Fibroblast of peridontal ligament (primary cell): ENCODE measurements around the gene SOSTDC1.
"Not testable (repeated sequence)": the region's sequence is repeated elsewhere in the genome, so short reads cannot be mapped to it uniquely, and the experiment has no call there.

Experiments used
- DNase-seq: peaks from one replicate; pipeline ENCODE4 v3.0.0-alpha.2; 2010; ENCODE audit errors: extremely low read depth

SOSTDC1 gene

GRCh38 chr7:16465469-16466361 is at the start of gene SOSTDC1:
Gene SOSTDC1, minus strand, starts transcription at chr7:16465738. Its CDS starts 70 bp downstream, at chr7:16465668.
- peak; percentile 22 for DNase-seq

DNA sequence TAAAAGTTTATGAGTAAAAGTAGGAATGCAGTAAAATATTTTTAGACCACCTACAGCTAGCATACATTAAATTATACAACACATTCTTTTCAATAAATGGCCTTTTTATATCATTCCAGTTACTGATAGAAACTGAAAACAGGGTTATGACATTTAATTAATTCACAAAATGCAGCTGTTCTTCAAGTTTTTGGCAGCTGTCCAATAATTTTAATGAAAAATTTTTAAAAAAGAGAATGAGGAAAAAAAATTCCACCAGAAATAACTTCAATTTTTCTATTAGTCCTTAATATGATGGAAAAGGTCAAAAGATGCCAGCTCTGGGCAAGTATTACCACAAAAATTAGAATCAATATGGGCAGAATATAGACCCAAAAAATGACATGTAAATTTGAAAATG is 49.2 kb upstream of the SOSTDC1 start:
- no peak for DNase-seq

- DNase-seq, result no peak
Observed at GRCh38 chr7:16514271-16514670, 48.7 kb upstream of the SOSTDC1 start.

DNA sequence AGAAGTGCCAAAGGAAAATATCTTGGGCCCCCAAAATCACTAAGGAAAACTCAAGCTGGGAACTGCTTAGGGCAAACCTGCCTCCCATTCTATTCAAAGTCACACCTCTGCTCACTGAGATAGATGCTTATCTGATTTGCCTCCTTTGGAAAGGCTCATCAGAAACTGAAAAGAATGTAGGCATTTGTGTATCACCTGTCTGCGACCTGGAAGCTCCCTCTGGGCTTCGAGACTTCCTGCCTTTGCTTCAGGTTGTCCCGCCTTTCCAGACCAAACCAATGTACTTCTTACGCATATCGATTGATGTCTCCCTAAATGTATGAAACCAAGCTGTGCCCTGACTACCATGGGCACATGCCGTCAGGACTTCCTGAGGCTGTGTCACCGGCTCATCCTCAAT is 46.6 kb upstream of the SOSTDC1 start:
- DNase-seq, result no peak

DNA sequence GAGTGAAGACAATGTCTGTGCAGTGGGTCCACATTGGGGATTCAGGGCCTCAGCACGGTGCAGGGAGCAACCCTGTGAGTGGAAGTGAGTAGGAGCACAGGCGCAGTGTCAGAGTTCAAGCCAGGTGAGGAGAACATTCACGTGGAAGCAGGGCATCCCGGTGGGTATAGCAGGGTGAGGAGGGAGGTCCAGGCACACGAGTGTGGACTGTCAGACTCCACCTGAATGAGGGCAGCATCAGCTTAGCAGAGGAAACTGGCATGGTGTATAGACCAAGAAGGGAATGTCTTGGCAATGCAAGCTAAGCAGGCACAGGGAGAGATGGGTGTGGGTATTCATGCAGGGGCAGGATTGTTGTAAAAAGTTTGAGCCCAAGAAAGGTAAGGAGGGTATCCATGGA is 45.8 kb upstream of the SOSTDC1 start:
- DNase-seq, result no peak

GRCh38 chr7:16509829-16510228 is 44.3 kb upstream of the SOSTDC1 start:
- DNase-seq, result no peak

- DNase-seq, result not testable (repeated sequence)
Observed at GRCh38 chr7:16506422-16506821, 40.9 kb upstream of the SOSTDC1 start.

DNA sequence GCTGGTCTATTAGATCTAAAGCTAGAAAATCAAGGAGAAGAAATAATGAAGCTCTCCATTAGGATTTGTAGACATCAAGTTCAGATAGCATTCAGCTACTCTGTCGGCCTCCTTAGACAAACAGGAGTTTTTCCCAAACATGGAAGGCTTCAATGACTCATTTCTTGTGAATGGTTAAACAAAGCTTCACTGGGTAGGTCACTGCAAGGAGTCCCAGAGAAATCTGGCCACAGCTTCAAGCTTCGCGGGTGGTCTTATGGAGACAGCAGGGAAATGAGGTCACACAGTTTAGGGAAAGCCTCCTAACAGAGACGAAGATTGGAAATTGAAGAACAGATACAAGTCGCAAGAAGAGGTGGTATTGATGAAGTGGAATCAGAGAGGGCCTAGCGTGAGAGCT is 38.5 kb upstream of the SOSTDC1 start:
- peak; percentile 31 for DNase-seq

DNA sequence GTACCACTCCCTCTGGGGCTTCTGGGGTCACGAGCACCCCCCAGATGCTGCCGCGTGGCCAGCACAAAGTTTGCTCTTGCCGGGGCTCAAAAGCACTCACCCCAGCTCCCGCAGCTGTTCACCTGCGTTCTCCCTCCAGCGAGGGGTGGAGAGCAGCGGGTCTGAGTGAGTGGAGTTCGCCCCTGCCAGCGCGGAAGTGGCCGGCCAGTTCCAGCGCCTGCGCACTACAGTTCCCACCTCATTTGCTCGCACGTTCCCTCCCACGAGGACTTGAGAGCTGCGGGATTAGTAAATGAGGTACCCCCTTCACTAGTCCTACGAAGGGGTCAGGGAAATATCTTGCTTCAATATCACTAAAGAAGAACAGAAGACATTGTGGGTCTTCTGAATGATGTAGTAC is 36.8 kb upstream of the SOSTDC1 start:
- DNase-seq, result no peak

DNA sequence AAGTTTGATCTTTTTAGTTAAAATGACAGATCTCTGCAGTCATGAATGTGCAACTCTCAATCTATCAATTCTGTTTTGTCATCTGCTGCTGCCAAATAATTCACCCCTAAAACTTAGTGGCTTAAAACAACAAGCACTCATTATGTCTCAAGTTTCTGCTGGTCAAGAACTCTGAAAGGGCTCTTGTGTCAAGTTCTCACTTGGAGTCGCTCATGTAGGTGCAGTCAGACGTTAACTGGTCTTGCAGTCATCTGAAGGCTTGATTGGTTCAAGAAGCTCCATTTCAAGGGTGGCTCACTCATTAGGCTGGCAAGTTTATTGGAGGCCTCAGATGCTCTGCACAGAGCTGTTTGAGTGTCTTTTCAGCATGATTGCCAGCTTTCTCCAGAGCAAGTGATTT is 32.6 kb upstream of the SOSTDC1 start:
- no peak for DNase-seq

- no peak for DNase-seq
Observed at GRCh38 chr7:16494955-16495719, 29.6 kb upstream of the SOSTDC1 start.

GRCh38 chr7:16494551-16494950 is 29.0 kb upstream of the SOSTDC1 start:
- no peak for DNase-seq

DNA sequence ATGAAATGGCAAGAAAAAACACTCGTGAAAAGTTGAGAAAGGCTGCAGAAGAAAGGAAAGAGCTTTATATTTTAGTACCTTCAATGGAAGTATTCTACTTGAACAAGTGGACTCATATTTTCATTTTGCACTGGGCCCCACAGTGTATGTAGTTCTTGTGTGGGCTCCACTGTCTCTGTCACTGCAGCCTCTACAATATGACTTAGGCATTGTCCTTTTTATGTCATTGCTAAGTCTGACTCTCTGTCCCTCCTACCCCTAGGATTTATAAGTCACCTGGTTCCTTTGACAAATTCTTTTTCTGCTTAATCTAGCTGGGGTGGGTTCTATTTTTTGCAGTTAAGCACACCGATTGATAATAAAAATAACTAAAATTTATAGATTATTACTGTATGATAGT is 27.7 kb upstream of the SOSTDC1 start:
- no peak for DNase-seq

DNA sequence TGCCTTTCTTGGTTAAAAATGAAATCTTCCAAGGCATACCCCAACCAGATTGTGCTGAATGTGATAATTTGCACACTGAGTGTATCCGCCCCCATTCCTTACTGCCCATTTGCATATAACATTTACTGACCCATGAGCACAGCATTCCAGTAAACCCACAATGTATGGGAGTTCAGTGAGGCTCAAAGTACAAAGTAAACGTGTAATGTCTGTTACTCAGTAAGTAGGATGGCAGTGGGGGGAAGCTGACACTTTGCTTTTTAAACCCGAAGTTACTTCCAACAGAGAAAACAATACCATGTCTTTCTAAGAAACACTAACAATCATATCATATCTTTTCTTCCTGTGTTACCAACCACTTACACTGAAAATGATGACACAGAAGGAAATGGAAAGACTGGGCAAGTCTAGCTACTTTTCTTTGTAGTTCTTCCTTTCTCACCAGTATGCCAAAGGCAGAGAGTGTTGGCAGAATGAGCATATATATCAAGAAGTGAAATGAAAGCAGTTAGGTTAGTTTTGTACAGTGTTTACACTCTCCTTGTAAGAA is 27.1 kb upstream of the SOSTDC1 start:
- DNase-seq, result peak; percentile 45

DNA sequence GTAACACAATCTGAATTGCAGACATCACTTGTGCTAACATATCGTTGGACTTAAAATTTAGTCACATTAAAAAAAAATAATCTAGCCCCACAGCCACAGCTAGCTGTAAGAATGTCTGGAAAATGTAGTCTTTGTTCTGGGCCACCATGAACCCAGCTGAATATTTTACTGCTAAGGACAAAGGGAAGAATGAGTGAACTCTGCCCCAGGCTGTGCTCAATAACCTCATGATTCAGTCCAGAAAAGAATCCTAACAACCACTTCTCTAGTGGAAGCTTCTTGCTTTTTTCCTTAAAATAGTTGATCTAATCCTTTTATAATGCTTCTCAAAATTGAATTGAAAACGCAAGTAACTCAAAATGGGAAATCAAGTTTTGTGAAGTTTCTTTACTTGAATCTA is 25.6 kb upstream of the SOSTDC1 start:
- no peak for DNase-seq

DNA sequence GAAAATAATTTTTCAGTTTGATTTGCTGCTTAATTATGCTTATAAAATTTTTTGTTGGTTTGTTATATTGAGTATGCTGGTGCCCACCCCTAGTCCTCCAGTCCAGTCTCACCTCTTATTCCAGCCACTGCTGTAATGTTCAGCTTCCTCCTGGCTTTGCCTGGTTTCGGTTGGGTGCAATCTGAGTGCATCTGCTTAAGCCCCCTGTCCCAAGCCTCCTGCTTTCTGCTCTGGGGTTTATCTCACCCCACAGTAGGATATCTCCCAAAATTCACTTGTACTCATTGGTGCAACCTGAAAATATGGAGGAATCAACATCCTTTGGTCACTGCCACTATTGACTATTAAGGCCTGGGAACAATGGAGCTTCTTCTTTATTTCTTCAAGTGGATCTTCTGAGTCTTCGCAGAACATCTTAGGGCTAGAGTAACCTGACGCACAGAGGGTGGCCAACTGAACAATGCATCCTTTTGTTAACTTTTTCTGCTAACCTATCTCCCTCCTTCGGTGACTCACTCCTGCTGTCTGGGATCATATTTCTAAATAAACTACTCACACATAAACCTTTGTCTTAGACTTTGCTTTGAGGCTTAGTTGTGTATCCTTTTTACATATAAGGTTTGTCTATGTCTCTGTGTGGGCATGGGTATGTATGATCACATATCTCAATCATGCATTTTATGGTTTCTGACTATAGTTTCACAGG is 19.1 kb upstream of the SOSTDC1 start:
- DNase-seq, result peak; percentile 13

DNA sequence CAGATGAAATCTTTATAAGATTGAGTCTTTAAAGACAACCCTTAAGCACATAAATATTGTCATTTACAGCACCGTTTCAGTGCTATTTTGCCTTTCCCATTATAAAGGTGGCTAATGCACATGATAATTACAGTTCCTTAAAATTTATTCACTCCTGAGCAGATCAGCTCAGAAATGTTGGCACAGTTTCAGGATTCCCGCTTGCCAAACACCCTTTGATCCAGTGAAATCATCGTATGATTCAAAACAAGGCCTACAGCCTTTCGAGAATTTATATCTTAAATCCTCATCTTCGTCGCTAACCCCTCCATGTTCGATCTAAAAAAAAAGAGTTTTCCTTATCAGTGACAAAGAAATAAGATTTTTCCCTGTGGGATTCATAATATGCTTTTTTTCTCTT is 14.1 kb upstream of the SOSTDC1 start:
- no peak for DNase-seq

- DNase-seq, result no peak
Observed at GRCh38 chr7:16479161-16479560, 13.6 kb upstream of the SOSTDC1 start.

DNA sequence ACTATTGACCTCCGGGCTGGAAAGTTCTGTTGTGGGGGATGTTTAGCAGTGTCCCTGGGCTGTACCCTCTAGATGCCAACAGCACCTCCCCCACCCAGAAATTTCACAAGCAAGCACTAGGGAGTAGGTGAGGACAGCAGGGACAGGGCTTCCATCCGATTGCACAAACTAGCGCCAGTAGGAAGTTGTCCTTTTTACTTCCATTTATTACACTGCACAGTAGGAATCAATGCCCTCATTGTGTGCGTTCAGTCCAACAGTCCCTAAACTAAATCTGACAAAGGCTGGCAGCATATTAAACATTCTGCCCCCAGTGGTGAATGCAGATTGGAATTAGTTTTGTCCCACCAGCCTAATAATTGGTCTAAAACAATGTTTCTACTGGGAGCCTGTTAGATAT is 6.4 kb upstream of the SOSTDC1 start:
- DNase-seq, result no peak

DNA sequence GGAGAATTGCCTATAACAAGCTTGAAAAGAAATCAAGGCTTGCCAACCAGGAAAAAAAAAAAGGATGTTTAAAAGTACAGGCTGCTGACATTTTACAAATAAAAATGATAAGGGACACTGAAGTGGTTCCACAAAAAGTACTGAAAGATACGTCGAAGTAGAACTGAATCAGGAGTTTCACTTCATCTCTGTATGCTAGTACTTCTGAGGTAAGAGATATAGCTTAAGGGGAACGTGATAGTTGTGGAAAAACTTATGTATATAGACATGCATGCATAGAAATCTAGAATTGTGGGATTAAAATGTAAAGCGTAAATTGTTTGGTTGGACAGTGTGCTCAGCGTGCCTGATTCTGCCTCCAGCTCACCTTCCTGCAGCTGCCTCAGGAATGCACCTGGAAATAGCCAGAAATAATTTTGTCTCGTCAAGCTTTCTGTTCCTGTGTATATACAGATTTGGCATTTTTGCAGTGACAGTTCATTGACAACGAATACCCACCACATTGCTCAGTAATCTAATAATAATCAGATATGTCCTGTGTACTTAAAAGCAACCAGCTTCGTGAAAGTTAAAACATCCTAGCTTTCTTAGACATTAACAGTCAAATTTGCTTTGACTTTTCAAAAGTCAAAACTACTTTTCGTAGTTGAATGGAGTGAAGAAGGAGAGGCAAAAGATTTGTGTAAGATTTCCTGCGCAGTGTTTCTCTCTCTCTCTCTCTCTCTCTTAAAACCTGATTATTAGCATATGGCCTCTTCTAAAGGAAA is 1.4 kb downstream of the SOSTDC1 start:
- no peak for DNase-seq

- no peak for DNase-seq
Observed at GRCh38 chr7:16463520-16463919, 2.0 kb downstream of the SOSTDC1 start.
